ENCODE results near the gene TMEM52.

Gene TMEM52

DNA sequence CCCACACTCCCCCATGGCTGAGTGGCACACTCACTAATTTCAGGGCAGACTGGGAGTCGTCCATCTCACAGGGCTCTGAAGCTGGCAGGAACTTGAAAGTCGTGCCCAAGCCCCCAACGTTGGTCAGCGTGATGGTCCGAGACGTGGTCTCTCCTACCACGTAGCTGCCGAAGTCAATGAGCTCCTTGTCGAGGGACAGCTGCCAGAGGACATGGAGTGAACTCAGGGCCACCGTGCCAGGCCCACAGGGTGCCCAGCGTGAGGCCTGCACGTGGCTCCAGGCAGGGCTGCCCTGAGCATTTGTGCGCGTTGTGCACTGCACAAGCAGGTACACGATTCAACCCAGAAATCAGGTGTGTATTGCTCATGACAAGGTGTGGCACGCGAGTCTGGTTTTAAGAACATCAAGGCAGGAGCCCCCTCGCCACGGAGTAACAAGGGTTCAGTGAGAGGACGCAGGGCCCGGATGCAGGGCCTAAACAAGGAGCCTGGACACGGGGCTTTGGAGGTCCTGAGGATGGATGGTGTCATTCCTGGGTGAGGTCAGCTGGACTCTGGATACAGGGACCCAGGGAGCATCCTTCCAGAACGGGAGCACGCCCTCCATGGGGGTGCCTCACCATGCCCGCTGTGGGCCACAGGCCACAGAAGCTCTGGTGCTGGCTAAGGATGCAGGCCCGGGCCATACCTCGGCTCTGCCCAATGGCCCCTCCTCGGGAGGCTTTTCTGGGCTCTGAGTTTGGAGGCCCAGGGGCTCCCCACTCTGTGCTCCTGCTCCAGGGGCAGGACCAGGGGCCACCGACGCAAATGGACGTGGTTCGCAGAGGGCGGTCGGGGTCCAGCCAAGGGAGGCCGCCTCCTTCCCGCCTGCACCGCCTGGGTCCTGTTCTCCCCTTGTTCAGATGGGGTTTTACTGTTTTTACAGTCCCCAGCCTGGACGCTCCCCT is 37.8 kb upstream of the TMEM52 start:
- DNase-seq (ENCODE audit: low read depth): no peak
- TF ChIP-seq, protein P1, sequence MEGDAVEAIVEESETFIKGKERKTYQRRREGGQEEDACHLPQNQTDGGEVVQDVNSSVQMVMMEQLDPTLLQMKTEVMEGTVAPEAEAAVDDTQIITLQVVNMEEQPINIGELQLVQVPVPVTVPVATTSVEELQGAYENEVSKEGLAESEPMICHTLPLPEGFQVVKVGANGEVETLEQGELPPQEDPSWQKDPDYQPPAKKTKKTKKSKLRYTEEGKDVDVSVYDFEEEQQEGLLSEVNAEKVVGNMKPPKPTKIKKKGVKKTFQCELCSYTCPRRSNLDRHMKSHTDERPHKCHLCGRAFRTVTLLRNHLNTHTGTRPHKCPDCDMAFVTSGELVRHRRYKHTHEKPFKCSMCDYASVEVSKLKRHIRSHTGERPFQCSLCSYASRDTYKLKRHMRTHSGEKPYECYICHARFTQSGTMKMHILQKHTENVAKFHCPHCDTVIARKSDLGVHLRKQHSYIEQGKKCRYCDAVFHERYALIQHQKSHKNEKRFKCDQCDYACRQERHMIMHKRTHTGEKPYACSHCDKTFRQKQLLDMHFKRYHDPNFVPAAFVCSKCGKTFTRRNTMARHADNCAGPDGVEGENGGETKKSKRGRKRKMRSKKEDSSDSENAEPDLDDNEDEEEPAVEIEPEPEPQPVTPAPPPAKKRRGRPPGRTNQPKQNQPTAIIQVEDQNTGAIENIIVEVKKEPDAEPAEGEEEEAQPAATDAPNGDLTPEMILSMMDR (IDR thresholded peaks at IDR 0.05; ENCODE audit: insufficient read depth, low read depth, low read length, missing control alignments): no peak

DNA sequence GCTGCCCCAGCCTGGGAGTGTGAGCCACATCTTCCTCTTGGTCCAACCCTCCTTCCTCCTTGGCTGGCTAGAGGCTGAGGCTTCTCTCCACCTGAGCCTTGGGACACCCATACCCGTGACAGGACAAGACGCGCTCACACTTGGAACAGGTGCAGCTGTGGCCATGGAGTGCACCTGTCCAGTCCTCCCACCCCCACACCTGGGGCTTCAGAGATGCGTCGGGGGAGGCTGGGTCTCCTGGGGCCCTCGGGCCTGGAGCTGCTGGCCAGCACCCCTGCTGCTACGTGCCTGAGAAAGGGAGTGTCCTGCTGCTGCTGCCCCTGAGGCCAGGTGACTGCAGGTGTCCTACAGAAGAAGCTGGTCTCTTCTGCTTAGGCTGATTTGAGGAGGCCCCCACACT is 37.0 kb upstream of the TMEM52 start:
- H3K4me3 ChIP-seq (ENCODE audit: low read depth, low read length): no peak overlapping the region
- TF ChIP-seq, protein P1 (IDR thresholded peaks at IDR 0.05; ENCODE audit: insufficient read depth, low read depth, low read length, missing control alignments): no peak
- DNase-seq (ENCODE audit: low read depth): no peak

More for the DNA sequence above, 37.8 kb upstream of the TMEM52 start:
- no peak overlapping the region for H3K4me3 ChIP-seq (ENCODE audit: low read depth, low read length)

DNA sequence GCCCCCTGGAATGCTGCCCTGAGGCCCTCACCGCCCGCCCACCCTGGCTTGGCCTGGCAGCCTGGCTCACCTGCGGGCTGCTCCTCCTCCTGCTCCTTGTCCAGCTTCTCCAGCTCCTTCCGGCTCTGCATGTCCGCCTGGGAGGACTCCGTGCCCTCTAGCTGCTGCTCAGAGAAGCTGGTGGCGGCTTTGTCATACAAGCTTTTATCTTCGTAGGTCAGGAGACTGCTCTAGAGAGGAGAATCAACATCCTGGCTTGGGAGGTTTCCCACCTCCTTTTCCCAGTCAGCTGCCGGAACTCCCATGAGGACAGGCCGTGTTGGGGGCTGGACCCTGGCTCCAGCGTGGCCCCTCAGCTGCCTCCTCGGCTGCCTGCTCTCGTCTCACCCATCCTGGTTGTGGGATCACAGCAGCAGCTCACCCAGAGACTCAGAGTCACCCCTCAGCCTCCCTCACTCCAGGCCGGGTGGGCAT is 36.6 kb upstream of the TMEM52 start:
- TF ChIP-seq, protein P1 (IDR thresholded peaks at IDR 0.05; ENCODE audit: insufficient read depth, low read depth, low read length, missing control alignments): no peak
- no peak for DNase-seq (ENCODE audit: low read depth)
- no peak overlapping the region for H3K4me3 ChIP-seq (ENCODE audit: low read depth, low read length)

DNA sequence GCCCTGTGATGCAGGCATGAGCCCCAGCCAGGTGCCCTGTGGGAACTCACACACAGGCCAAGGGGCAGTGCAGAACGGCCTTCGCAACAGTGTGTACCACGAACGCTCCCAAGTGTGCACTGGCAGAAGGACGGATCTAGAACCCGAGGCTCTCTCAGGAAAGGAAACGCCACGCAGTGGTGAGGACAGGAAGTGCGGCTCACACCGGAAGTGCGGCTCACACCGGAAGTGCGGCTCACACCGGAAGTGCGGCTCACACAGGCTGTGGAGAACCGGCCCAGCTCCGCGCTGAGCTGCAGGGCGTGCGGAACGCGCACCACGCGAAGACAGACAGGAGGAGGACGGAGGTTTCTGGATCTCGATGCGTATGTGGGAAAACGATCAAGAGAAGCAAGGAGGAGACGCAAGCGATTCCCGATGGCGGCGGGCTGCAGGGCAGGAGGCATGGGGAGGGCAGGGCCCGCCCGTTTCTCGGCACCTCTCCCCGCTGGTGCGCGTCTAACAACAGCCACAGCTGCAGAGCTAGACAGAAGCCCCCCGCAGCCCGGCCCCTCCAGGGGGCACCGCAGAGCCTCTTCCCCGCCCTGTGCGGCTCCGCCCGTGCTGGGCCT is 35.9 kb upstream of the TMEM52 start:
- H3K4me3 ChIP-seq (ENCODE audit: low read depth, low read length): no peak overlapping the region
- TF ChIP-seq, protein P1 (IDR thresholded peaks at IDR 0.05; ENCODE audit: insufficient read depth, low read depth, low read length, missing control alignments): peak; percentile 34
- DNase-seq (ENCODE audit: low read depth): no peak

DNA sequence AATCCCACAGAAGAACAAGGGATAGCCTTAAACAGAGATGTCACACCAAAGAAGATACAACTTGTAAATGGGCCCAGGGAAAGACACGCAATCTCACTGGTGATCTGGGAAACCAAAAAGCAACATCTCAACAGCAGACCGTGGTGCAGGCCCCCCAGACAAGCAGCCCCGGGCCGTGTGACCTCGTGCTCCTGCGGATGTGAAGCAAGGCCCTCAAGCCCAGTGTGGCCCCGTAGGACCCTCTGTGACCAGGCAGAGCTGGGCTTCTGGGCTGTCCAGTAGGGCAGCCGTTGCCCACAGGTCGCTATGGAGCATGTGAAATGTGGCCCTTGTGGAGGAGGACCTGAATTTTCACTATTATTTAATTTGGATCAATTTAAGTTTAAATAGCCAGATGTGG is 34.9 kb upstream of the TMEM52 start:
- DNase-seq (ENCODE audit: low read depth): no peak

DNA sequence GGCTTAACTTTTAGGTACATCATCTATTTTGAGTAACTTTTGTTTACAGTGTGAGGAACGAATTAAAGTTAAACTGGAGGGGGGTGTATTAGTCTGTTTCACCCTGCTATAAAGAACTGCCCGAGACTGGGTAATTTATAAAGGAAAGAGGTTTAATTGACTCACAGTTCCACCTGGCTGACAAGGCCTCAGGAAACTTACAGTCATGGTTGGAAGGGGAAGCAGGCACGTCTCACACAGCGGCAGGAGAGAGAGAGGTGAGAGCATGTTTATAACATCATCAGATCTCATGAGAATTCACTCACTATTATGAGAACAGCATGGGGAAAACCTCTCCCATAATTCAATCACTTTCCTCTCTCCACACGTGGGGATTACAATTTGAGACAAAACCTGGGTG is 31.9 kb upstream of the TMEM52 start:
- no peak for DNase-seq (ENCODE audit: low read depth)
- no peak overlapping the region for H3K4me3 ChIP-seq (ENCODE audit: low read depth, low read length)
- TF ChIP-seq, protein P1 (IDR thresholded peaks at IDR 0.05; ENCODE audit: insufficient read depth, low read depth, low read length, missing control alignments): no peak

More for the DNA sequence above, 34.9 kb upstream of the TMEM52 start:
- no peak overlapping the region for H3K4me3 ChIP-seq (ENCODE audit: low read depth, low read length)
- TF ChIP-seq, protein P1 (IDR thresholded peaks at IDR 0.05; ENCODE audit: insufficient read depth, low read depth, low read length, missing control alignments): no peak
